GM19238 (cell line): ENCODE data around the gene LRTM2.

Experiments used
- DNase-seq: peaks from one replicate; pipeline ENCODE4 v3.0.0; 2011; ENCODE audit warnings: low spot score; ENCODE audit not compliant: insufficient read length

LRTM2 gene

DNA sequence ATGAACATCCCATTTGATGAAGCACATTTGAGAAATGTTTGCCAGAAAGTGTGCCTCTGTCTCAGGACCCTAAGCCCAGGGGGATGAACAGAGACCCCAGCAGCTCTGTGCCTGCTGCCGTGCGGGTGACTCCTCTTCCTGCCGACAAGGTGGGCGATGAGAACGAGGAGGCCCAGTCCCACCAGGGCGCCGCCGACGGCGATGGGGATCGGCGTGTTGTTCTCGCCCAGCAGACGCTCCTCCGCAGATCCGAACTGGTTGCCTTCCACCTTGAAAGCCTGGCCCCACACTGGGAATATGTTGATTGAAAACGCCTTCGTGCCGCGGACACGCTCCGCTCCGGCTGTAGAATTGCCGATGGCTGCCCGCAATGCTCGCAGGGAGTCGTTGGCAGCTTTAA lies 44.1 kb downstream of the LRTM2 start:
- no peak for DNase-seq

DNA sequence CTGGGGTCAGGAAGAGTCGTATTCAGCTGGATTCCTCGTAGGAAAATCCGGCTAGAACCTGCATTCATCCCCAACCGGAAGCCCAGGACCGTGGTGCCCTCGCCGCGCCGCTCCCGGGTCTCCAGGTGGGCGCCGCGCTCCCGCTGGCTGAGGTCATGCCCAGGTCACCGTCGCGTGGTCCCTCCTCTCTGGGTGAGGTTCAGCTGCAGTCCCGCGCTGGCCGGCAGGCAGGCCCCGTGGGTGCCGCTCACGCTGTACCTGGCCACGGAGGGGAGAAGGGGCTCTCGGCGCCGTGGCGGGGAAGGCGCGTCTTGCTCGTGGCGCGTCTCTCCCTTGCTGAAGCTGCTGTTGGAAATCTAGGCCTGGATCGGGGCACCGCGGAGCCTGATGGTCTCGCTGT lies 44.5 kb downstream of the LRTM2 start:
- DNase-seq: no peak

DNA sequence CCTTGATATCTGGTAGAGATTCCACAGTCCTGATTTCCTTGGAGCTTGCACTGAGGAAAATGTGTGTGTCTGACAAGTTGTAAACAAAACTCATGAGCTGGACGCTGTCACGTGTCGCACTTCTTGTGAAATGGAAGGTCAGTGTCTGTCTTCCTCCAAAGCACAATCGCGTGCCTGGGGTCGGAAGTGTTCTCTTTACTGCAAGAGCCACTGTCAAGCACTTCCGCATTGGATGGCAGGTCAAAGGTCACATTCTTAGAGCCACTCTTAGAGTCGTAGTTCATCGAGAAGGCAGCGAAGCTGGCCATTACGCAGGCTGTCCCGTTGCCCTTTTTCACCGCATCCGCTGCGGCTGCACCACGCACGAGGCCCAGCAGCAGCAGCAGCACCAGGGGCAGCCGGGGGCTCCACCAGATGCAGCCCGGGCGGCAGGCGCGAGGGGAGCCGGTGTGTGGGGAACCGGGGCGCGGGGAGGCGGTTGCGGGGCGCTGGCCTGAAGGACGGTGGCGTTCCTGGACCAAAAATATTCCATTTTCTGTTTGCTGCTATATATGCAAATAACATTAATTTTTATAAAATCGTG lies 45.0 kb downstream of the LRTM2 start:
- DNase-seq: no peak

DNA sequence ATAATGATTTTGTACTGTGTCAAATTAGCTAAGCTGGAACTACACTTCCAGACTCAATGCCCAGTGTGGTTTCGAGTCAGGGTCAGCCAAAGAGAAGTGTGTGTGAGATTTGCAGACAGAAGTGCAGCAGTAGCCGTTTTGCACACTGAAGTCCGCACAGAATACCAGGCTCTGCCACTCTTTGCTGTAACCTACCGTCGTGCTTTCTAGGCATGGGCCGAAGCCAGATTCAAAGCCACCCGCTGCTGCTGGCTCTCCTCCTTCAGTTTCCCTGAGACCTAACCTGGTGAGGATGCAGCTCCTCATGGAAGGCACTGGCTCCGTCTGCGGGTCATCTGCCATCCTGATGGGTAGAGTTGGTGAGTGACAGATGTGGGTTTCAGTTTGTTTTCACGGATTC lies 48.8 kb downstream of the LRTM2 start:
- DNase-seq: no peak

DNA sequence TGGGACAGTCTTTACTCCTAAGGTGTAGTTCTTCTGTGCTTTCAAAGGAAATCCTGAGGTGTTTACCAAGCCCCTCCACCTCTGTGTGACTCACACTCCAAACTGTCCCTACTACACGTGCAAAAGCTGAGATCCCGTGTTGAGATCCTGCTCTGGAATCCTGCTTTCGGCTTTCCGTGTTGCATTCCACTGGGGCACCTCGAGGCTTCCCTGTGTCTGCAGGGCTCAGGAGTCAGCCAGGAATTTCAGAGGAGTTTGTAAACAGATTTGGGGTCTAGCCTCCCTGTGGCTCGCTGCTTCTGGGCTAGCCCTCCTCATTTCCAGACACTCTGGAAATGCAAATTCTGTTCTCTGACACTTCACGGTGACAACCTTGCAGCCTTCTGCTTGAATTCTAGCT lies 49.7 kb downstream of the LRTM2 start:
- no peak for DNase-seq

DNA sequence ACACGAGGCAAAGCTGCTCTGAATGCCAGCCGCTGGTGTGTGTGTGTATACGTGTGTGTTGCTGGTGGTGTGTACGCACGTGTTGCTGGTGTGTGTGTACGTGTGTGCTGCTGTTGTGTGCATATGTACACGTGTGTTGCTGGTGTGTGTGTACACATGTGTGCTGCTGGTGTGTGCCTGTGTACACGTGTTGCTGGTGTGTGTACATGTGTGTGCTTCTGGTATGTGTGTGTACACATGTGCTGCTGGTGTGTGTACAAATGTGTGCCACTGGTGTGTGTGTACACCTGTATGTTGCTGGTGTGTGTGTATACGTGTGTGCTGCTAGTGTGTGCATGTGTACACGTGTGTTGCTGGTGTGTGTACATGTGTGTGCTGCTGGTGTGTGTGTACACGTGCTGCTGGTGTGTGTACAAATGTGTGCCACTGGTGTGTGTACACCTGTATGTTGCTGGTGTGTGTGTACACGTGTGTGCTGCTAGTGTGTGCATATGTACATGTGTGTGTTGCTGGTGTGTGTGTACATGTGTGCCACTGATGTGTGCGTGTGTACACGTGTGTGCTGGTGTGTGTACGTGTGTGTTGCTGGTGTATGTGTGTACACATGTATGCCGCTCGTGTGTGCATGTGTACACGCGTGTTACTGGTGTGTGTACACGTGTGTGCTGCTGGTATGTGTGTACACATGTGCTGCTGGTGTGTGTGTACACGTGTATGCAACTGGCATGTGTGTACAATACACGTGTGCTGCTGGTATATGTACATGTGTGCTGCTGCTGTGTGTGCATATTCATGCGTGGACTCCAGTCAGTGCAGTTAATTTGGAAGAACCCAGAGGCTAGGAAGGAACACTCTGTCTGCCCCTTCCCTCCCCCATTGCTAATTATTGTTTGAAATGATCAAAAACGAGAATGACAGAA lies 50.9 kb downstream of the LRTM2 start:
- DNase-seq: no peak

DNA sequence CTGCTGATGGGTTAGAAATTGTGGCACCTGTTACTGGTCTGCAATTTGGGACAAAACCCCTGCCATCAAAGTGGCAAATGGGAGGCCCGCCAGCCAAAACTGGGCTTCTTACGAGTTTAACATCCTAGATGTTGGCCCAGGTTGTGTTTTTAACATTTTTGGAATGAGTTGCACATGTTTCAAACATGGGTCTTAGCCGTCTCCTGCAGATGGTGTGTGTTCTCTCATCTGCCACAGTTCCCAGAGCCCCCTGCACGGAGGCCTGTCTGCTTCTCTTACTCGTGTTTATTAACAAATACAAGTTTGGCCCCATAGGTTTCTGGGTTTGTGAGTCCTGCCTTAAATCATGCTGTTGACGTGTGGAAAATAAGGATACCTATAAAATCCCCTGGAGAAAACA lies 51.6 kb downstream of the LRTM2 start:
- DNase-seq: no peak

DNA sequence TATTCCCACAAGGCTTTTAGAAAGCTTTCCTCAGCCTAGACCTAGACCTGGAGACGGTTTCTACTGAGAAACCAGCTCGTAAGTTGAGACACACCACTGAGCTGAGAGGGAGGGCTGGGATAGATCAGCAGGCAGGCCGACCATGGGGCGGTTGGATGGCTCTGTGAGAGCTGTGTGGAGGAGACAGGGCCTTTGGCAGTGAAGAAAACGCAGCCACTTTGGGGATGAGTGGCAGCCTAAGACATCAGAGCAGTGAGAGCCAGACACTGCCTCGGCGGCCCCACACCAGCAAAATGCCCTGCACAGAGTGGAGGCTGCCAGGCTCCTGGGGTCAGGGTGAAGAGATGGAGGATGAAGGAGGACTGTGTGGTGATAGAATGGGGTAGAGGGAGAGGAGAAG lies 52.1 kb downstream of the LRTM2 start:
- no peak for DNase-seq

DNA sequence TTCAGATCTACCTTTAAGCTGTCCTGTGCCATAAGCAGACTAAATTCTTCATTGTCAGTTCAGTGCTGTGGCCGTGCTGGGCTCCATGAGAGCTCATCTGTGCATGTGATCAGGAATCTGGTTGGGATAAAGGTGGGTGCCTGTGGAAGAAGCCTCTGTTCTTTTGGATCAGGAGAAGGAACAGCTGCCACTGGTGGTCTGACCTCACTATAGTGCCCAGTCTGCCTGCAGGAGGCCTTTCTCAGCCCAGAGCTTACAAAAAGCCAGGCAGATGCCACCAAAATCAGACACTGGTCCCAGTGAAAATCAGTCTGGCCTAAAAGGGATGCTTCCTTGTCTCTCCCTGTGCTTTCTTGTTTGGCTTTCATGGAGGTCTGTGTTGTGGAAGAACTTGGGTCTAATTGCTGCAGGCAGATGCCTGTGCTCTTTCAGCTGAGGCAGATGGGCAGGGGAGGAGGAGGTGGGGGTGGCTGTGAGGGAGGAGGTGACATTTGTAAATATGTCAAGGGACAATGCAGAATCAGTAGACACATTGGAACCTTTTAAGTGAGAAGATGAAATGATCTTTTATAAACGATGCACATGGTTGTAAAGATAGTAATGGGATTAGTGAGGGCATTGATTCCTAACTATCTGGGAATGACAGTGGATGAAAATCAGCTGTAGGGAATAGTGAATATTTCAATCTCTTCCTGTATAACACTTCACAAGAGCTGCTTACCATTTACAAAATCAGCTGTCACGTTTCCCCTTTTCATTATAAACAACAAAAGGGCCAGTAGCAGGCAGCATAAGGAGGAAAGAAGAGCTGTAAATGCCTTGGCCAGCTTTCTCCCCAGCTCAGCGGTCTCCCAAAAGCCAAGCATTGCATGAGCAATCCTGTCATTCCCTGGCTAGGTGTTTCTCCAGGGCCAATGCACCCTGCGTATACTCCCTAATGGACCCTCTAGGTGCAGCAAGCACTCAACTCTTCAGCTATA lies 53.5 kb downstream of the LRTM2 start:
- DNase-seq: no peak

DNA sequence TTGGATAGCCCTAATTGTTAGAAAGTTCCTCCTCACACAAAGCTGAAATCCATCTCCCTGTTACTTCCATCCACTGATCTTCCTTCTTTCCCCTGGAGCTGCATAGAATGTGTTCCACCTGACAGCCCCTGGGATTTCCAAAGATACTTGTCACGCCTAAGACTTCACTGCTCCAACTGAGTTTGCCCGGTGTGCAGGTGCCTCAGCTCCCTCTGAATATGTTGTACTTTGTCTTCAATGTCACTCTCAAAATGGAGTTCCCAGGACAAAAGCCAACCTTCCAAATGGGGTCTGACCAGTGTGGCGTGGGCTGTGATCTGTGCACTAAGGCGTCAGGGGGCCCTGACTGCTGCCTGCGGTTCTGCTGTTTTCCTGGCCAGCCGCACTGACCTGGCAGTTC lies 55.2 kb downstream of the LRTM2 start:
- no peak for DNase-seq

DNA sequence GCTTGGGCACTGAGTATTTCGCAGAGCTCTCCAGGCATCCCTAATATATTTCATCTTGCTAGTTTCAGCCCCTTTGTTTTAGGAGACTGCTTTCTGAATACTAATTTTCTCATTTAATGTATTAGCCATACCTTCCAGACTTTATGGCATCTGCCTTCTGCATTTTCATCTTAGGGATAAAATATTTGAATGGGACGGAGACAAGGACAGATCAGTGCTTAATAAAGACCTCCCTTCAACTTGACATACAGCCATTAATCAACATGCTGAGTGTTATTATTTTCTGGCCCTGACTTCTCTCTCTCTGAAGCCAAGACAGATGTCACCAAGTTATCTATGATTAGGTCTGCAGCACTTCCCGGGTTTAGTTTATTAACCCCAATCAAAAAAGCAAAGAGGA lies 55.7 kb downstream of the LRTM2 start:
- DNase-seq: no peak

DNA sequence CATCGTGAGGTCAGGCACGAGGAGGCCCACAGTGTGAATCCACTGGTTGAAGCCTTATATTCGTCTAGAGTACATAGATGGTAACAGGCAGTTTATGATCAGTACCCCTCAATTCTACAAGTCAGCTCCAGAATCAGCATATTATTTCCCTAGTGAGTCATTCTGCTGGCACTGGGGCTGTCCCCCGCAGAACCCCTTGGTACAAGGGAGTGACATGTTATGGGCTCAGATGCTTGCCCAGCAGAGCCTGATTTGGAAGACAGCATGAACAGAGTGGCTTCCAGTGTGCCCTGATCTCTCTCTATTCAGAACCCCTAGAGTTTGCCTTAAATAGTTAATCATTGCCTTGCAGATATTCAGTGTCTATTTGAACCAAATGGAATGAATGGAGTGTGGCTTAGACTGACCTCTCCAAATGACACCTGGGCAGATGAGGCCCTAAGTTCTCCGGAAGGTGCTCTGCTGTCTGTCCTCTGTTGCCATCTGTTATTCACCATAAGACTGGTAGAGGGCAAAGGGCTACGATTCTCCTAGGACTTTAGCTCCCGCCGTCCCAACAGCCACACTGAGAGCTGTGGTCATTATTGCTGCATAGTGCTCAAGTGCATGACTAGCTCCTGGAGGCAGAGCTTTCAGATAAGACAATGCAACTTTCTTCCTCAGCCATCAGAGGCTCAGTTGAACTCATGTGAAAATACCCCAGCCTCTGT lies 57.0 kb downstream of the LRTM2 start:
- no peak for DNase-seq

DNA sequence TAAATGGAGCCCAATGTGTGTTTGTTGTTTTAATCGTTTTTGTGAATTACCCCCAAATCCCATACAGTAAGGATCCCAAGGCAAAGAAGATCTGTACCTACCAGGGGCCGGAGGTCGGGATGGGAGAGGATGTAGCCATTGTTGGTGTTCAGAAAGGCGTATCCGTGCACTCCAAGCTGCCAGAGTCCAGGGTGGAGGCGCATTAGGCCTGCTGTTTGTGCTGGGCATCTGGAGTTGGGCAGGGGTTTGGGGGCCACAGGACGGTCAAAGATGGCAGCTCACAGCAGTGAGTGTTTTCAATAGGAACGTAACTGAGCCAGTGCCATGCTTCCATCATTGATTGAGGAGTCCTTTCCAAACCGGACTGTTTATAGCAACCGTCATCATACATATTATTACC lies 57.8 kb downstream of the LRTM2 start:
- DNase-seq: no peak

DNA sequence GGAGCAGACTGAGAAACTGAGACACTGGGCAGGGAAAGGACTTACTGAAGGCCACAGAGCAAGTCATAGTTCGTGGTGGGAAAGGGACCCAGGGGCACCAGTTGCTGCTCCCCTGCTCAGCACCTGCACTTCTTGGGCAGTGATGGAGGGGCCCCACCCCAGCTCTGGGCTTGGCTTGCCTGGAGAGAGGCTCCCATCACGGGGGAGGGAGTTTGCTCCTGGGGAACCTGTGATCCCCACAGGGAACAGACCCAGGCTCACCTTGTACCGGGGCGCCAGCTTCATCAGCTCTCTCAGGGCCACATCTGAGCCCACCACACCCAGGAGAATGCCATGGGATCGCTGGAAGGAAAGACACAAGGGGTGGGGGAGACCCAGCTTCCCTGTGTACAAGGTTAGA lies 58.3 kb downstream of the LRTM2 start:
- no peak for DNase-seq

DNA sequence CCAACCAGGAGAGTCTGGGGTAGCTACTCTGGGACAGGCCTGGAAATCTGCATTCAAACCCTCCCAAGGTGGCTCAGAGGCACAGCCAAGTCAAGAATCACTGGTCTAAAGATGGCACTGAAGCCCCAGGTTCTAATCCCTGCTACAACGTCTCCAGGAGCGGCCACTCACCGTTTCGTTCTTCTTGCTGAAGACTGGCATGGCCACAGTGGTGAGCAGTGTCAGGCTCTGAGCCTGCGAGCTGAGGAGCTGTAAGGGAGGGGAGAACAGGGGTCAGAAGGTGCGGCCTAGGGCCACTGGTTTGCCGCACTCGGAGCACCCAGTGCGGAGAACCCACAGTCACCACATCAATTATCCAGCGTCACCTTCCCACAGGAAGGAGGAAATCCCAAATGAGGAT lies 59.3 kb downstream of the LRTM2 start:
- DNase-seq: no peak

DNA sequence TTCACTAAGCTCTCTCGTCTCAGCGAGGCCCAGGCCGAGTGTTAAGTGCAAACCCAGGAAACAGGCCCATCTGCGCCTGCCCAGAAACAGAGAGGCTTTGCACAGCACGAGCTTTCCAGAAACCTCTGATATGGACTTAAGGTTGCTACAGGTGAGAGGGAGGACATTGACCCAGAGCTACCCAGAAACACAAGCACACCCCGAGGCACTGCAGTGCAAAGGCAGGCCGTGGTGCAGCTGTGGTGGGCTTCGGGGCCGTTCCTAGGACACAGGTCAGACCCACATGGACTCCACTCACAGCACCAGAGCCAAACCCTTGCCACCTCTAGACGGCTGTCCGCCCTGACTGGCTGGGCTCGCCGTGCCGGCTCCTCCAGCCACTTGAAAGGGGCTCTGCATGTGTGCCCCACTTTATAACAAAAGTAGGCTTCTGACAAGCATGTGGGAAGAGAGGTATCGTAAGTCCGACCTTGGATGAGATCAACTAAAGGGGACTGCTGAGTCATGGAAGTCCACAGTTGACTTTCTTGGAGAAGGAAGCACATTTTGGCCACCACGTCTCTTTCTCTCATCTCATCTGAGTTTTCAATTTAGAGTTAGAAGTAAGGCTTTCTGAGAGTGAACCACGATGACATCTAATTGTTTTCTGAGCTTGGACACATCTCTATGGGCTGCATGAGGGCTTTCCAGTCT lies 59.9 kb downstream of the LRTM2 start:
- no peak for DNase-seq

DNA sequence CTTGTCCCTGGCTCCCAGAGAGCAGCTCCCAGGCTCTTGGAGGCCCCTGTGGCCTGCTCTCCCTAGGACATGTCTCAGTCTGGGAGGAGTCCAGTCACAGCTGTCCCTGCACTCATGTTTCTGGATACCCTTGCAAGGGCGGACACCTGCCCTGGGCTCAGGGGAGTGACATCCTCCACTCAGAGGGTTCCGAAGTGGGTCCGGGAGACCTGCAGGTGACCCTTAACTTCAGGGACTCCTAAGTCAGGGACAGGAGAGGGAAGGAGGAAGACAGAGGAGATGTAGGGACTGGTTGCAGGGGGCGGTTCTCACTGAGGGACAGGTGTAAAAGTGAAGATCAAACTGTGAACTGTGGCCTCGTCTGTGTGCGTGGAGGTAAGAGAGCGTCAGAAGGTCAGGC lies 60.5 kb downstream of the LRTM2 start:
- DNase-seq: no peak

DNA sequence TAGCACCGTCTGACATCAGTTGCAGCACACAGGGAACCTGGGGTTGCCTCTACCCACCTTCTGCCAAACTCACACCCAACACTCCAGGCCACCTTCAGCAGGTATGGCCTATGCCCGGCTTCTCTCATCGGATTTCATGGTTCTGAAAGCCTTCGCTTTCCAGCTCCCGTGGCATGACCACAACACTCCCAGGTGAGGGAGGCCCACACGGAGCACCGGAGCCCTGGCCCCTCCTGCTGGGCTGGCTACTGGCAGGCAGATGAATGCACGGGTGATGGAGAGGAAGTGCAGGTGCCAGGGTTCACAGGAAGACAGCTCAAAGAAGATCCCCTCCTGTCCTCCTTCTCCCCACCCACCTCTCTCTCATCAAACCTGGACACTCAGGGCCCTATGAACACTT lies 60.9 kb downstream of the LRTM2 start:
- DNase-seq: no peak

DNA sequence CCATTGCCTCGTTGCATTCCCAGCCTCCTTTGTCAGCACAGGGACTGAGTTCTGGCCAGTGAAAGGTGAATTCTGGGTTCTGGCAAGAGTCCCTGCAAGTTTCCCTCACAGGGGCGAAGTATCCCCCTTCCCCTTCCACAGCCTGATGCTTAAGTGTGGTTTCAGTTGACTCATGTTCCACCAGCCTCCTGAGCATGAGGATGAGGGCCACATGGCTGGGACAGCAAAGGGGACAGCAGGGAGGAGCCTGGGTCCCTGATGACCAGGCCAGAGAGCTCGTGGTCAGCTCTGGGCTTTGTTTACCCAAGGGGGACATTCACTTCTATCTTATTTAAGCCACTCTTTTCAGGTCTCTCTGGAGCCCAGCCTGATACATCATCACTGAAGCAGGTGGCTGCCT lies 61.6 kb downstream of the LRTM2 start:
- no peak for DNase-seq

DNA sequence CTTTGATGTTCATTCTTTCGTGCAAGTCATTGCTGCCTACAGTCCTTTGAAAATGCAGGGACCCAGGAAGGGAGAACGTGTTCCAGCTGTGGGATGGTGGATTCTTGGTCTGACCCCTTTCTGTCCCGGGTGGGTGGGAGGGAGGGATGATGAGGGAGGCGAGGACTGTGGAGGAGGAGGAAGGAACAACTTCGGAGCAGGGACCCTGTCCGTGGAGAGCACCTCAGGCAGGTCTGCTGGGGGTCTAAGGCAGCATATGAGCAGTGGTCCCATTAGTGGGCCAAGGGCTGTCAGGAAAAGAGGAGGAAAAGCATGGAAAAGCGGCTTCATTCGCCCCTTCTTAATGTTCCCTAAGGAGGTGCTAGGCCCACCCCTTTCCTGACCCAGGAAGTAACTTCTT lies 62.0 kb downstream of the LRTM2 start:
- DNase-seq: no peak
